Measurements from ENCODE around the gene PMPCB.

DNA sequence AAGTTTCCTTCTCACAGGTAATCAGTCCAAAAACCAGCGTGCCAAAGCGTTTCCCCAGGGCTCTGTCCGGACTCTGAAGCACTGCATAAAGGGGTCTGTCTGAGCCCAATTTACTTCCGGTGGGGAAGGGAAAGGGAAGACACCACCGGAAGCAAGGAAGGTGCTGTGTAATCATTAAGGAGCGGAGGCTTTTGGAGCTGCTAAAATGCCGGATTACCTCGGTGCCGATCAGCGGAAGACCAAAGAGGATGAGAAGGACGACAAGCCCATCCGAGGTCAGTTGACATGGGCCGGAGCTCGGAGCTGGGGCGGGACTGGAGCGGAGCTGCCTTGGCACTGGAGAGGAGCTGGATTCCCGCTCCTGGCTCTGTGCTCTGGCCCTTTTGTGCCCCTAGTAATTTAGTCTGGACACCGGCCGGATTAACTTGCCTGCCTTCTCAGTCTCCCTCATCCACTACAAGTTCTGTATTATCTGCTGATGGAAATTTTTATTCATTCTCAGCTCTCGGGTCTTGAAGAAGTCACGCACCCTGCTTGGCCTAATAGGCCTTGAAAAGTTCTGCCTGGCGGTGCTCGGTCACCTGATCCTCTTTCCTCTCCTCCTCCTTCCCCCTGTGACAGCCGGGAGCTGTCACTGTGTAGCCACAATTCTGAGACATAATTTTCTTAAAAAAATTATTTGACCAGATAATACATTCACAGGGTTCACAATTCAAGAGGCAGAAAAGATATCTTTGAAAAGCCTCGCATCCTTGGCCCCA is 50.5 kb downstream of the PMPCB start, which contains the start of gene PSMC2:
- TF ChIP-seq, protein P1, sequence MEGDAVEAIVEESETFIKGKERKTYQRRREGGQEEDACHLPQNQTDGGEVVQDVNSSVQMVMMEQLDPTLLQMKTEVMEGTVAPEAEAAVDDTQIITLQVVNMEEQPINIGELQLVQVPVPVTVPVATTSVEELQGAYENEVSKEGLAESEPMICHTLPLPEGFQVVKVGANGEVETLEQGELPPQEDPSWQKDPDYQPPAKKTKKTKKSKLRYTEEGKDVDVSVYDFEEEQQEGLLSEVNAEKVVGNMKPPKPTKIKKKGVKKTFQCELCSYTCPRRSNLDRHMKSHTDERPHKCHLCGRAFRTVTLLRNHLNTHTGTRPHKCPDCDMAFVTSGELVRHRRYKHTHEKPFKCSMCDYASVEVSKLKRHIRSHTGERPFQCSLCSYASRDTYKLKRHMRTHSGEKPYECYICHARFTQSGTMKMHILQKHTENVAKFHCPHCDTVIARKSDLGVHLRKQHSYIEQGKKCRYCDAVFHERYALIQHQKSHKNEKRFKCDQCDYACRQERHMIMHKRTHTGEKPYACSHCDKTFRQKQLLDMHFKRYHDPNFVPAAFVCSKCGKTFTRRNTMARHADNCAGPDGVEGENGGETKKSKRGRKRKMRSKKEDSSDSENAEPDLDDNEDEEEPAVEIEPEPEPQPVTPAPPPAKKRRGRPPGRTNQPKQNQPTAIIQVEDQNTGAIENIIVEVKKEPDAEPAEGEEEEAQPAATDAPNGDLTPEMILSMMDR (conservative IDR thresholded peaks at IDR 0.05 in 1 of 2, IDR thresholded peaks at IDR 0.05 in 1 of 2; ENCODE audit: low read depth in 1 of 2, low read length in 2 of 2), result no peak
- no peak for TF ChIP-seq EZH2 (IDR thresholded peaks at IDR 0.05; ENCODE audit: low read length, missing control alignments)
